BJ (cell line): ENCODE data around the gene EMX1. TPM values are rescaled to one million over a fixed set of nuclear protein-coding genes. Genes with fewer than 3 reads are reported as not detected.

Experiments
- CTCF ChIA-PET: fragments of 350-600 bp; formaldehyde crosslinking; extraction: SDS; loops from one replicate; lab custom pipeline; 2021; ENCODE audit warnings: antibody characterized with exemption, inconsistent platforms; lab: Yijun Ruan, JAX
- POLR2A ChIA-PET: fragments of 300-600 bp; sonication (Branson Sonifier 250); formaldehyde crosslinking; extraction: SDS; loops from one replicate; lab custom pipeline; 2021; ENCODE audit warnings: antibody characterized with exemption; lab: Charles Lee
- DNase-seq: peaks from one replicate; pipeline ENCODE4 v3.0.0-alpha.2; 2011; ENCODE audit warnings: low read depth
- H3K27me3 ChIP-seq: 2 replicates; pipeline ENCODE4 v1.6.0; 2011; ENCODE audit warnings: low read length; ENCODE audit not compliant: control insufficient read depth, insufficient read depth
- H3K36me3 ChIP-seq: 2 replicates; pipeline ENCODE4 v1.5.1; 2011; ENCODE audit warnings: low read length; ENCODE audit not compliant: control insufficient read depth, insufficient read depth
- H3K4me3 ChIP-seq: 2 replicates; pipeline ENCODE4 v1.5.1; 2011; ENCODE audit warnings: low read depth, mild to moderate bottlenecking, control low read depth, low read length
- polyA plus RNA-seq: library from polyadenylated mRNA; depleted of rRNA; stranded (reverse); fragments of >200 nt; gene quantifications from 2 replicates; pipeline ENCODE4 v1.2.3, GENCODE V29; 2011
- TF ChIP-seq, protein P1 (sequence below): IDR thresholded peaks from 2 replicates; pipeline ENCODE4 v1.5.1; 2011; ENCODE audit warnings: low read depth, mild to moderate bottlenecking, control low read depth, inconsistent platforms, low read length, moderate library complexity; ENCODE audit not compliant: insufficient read depth

The EMX1 gene
- polyA plus RNA-seq, 1 experiment: not detected

DNA sequence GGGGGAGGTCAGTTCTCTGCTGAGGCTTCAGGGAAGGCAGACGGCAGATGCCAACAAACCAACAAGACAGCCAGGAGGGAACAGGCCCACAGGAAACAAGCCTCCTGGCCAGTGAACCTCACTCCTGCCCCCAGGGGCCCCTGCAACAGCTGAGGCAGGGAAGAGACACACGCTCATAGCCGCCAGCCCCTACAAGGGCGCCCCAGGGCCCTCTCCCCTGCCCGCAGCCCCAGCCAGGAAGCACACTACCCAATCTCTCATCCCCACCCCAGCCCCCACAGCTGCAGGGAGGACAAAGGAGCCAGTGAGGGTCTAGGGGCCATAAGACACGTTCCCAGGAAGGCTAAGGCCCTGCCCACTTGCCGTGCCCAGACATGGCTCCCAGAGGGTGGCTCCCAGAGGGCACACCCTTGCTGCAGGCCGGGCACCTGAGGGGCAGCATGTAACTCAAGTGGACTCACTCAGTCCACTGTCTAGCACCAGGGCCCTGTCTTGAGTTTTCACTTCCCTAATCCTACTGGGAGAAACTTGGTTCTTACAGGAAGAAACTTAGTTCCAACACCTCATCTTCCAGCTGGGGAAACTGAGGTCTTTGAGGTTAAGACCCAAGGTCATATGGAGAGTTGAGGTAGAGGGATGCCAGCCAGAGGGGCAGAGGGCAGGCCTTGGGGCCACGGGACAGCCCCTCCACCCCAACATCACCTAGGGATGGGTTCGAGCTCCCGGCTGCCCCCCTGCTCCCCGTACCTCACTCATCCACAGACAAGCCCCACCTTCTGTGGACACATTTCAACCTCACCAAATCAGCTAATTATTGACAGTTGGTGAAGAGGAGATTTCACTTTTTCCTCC, 37.3 kb downstream of the EMX1 start:
- Histone ChIP-seq H3K36me3 (peaks cover 2% of the 10 kb centered on the region), H3K4me3 (no peak overlapping the region), H3K27me3 (no peaks in the 10 kb centered on the region)
- ChIA-PET POLR2A (no interaction called here), CTCF (interaction anchor here (0.9 to 1.3 kb wide), 3 partner anchors 19 to 62 kb away, joined by 3 to 7 read pairs (median 3); no protein-coding TSS in a partner anchor)
- TF ChIP-seq, protein P1, sequence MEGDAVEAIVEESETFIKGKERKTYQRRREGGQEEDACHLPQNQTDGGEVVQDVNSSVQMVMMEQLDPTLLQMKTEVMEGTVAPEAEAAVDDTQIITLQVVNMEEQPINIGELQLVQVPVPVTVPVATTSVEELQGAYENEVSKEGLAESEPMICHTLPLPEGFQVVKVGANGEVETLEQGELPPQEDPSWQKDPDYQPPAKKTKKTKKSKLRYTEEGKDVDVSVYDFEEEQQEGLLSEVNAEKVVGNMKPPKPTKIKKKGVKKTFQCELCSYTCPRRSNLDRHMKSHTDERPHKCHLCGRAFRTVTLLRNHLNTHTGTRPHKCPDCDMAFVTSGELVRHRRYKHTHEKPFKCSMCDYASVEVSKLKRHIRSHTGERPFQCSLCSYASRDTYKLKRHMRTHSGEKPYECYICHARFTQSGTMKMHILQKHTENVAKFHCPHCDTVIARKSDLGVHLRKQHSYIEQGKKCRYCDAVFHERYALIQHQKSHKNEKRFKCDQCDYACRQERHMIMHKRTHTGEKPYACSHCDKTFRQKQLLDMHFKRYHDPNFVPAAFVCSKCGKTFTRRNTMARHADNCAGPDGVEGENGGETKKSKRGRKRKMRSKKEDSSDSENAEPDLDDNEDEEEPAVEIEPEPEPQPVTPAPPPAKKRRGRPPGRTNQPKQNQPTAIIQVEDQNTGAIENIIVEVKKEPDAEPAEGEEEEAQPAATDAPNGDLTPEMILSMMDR: no peak
- no peak for DNase-seq

DNA sequence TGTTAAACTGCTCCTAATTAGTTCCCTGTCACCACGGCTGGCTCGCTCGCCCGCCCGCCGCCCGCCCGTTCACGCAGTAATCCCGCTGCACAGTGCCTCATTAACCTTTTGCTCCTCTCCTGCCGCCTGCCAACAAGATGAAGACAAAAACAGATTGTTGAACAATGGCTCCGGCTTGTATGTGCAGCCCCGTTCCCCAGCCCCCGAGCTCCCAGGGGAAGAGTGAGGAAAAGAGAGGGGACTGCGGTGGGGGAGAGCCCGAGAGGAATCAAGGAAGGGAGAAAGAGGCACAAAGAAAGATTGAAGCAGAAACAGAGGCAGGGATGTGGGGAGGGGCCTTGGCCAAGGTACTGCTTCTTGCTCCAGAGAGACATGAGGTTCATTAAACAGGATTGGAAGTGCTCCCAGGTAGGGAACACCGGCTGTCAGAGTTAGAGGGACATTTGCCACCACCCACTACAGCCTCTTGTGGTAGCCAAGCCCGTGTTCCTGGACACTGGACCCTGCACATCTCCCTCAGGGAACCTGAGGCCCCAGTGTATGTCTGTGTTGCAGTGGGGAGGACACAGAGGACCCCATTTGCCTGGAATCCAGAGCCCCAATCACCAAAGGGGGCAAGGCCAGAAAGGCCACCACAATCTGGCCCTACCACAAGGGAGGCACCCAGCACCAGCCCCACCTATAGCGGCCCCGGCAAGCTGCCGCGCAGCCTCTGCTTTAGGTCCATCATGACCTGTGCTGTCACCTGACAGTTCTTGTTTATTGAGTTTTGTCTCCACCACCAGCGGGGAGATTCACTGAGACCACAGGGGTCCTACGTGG, 38.1 kb downstream of the EMX1 start:
- ChIA-PET CTCF (interaction anchor here (0.9 to 1.0 kb wide), 2 partner anchors 18 to 37 kb away, joined by 3 read pairs; no protein-coding TSS in a partner anchor), POLR2A (no interaction called here)
- no peaks in the 10 kb centered on the region for H3K27me3 ChIP-seq
- TF ChIP-seq, protein P1: no peak
- no peak for DNase-seq
- peaks cover 2% of the 10 kb centered on the region for H3K36me3 ChIP-seq
- H3K4me3 ChIP-seq: no peak overlapping the region

DNA sequence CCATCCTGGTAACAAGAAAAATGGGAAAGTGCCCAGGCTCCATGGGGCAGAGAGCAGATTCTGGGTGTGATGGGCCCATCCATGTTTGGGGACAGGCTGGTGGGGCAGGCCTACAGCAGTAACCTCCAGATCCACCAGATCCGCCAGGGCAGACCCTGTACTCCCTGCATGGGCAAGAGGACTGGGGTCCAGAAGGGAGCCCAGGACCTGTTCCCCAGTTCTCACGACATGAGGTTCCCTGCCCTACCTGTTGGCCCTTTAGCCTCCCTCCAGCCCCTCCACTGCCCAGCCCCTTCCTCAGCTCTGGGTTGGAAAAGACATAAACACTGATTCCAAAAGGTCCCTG, 38.7 kb downstream of the EMX1 start:
- TF ChIP-seq, protein P1: no peak
- ChIA-PET POLR2A (no interaction called here), CTCF (no interaction called here)
- no peak for DNase-seq
- H3K27me3 ChIP-seq: no peaks in the 10 kb centered on the region
- no peak overlapping the region for H3K4me3 ChIP-seq
- H3K36me3 ChIP-seq: peaks cover 2% of the 10 kb centered on the region

DNA sequence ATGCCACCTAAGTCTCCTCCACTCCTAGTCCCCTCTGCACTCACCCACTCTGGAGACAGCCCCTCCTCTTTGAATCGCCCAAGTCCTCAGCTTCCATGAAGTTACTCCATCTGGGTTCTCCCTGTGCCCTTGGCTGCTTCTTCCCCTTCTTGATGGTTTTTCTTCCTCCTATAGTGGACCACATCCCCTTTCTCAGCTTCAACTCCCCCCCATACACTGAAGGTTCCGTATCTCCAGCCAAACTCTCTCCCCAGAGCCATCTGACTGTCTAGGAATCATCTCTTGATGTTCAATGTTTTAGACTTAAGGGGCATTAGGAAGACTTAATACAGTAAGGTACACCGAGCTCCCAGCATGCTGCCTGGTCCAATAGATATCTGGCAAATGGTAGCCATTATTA, 39.6 kb downstream of the EMX1 start:
- H3K4me3 ChIP-seq: no peak overlapping the region
- ChIA-PET POLR2A (no interaction called here), CTCF (interaction anchor here (0.6 to 0.9 kb wide), 2 partner anchors 17 to 169 kb away, joined by 3 read pairs; no protein-coding TSS in a partner anchor)
- no peaks in the 10 kb centered on the region for H3K27me3 ChIP-seq
- no peak for DNase-seq
- TF ChIP-seq, protein P1: no peak
- peaks cover 4% of the 10 kb centered on the region for H3K36me3 ChIP-seq
